IPS DF 19.7 (cell line): ENCODE data around the gene KIF12.
"Not testable (repeated sequence)": the region's sequence is repeated elsewhere in the genome, so short reads cannot be mapped to it uniquely, and the experiment has no call there.

ENCODE experiments used
- DNase-seq: peaks from one replicate; pipeline ENCODE4 v3.0.0-alpha.2; 2013; ENCODE audit warnings: low read depth, low spot score

The KIF12 gene

DNA sequence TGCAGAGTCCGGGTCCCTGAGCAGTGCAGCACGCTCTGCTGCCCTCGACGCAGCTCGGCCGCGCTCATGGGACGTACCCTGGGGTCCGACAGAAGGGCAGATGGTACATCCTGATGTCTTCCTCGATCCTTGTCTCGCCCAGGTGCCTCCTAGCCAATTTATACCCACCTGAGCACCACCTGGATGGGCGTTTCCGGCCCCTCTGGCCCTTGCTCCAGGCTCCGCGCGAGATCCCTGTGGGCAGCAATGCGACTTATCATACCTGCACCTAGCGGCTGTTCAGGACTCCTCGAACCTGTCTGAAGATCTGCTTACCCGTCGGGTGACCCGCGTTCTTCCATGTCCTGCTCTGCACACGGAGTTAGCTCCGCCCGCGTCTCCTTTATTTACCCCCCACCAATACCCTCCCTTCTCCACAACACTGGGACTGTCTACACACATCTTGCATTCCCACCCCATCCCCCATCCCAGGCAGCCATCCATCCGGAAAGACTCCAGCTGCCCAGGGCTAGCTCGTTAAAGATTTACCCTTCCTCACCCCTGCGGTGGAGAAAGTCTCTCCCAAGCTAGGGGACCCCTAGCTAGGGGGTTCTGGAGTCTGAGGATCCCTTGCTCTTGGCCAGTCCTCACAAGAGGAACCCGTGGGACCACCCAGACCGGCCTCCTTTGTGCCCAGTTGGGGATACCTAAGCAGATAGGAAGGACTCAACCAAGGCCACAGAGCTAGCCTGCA is at the start of gene KIF12:
KIF12 (minus strand) TSS at position 357 of the 733 bp plus-strand sequence; CDS start at position 341, 16 bp downstream.
- DNase-seq = no peak

DNA sequence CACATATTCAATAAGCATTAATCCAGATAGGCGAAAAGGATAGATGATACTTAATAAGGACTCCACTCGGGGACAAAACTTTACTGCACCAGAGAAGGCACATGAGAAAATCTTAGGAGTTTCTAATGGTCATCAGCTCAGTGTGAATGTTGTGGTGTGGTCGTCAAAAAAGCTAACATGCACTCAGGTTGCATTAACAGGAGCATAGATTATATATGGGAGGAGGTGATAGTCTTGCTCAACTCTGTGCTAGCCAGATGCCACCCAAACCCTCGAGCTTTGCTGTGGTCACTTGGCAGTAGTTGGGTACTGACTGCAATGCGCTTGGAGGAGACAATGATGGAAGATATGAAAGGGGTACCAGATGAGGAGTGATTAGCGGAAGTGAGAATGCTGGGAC is 47.6 kb upstream of the KIF12 start:
- DNase-seq = no peak

DNA sequence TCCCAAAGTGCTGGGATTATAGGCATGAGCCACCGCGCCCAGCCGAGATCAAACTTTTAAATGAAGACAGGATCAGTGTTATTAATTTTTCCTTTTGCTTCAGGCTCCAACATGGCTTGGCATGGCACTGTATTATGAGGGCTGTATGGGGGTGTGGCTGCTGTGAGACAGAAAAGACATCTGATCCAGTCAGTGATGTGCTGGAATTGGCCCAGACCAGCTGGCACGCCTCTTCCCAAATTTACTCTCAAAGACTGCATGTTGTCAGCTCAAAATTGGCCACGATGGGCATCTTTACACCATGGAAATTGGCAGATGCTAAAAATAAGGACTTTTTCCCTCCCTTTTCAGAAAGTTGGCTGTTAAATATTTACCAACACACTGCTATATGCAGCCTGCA is 44.1 kb upstream of the KIF12 start:
- no peak for DNase-seq

DNA sequence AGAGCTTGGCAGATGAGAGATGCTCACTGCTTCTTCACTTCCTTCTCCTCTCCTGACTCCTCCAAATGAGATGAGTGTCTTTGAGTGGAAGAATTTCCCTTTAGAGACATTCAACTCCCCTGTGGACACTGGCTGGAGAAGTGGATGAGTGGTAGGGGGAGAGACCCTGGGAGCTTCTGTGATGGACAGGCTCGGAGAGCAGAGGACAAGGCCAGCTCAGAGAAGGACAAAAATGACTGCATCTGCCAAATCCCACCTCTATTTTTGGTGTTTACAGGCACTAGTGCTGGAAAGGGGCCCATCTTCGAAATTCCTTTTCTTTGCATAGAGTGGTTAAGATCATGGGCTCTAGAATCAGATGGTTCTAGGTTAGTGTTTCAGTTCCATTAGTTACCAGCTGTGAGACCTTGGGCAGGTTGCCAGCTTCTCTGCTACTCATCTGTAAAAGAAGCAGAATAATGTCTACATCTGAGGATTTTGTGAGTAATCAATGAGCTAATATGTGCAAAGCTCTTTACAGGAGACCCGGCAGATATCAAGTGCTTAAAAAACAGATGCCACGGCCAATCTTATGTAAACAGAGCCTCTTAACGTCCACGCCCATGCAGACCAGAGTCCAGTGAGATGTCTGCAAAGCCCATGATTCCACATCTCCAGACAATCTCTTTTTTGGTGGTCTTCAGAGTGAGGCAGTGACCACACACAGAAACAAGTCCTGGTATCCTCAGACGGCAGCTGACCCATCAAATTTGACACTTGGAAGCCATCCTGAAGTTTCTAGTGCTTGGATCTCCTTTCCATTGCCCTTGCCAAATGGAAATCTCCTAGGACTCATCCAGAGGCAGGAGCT is 42.7 kb upstream of the KIF12 start:
- no peak for DNase-seq

DNA sequence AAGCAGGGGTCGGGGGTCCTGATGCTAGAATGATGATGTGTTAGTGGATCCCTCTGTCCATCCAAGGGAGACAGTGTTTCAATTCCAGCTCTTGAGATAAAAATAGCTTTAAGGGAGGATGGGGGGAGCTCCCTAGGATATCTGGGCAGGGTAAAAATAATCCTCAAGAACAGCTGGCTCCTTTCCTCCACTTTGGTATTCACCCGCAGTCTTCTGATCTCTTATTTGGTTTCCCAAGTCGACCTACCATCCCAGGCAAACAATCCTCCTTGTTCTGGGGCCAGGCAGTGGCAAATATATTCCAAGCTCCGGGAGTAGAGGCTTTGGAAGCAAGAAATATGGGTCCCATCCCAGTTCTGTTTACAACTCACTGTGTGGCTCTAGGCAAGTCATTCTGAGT is 41.8 kb upstream of the KIF12 start:
- no peak for DNase-seq

DNA sequence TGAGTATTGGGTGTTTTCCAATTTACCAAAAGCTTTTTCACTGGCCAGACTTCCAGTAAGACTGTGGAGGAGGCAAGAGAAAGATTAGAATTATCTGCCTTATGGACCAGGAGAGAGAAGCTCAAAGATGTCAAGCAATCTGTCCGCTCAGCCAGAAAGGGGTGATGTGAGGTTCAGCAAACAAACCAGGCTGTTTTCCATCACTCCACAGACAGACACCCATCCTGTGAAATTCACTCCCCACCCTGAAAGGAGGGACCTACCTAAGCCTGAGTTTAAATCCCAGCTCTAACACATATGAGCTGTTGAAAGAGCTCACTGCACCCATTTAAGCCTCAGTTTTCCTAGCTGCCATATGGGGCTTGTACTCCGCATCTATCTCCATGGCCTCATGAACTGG is 41.3 kb upstream of the KIF12 start:
- DNase-seq = no peak

DNA sequence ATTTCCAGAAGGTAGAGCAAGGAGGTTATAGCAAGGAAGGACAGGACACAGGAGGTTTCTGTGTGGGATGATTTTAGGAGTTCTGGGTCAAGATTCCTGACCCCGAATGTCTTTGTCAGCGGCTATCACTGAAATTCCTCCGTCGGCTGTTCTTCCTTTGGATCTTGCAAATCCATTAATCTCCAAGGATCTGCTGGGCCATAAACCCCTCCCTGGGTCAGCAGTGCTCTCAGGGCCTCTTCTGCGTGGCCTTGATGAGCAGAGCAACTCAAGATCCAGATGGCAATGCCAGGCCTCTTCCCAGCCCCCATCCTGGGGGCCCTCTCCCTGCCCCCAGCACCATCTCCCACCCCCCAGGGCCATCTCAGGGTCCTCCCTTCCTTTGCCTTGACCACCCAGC is 40.0 kb upstream of the KIF12 start:
- no peak for DNase-seq

DNA sequence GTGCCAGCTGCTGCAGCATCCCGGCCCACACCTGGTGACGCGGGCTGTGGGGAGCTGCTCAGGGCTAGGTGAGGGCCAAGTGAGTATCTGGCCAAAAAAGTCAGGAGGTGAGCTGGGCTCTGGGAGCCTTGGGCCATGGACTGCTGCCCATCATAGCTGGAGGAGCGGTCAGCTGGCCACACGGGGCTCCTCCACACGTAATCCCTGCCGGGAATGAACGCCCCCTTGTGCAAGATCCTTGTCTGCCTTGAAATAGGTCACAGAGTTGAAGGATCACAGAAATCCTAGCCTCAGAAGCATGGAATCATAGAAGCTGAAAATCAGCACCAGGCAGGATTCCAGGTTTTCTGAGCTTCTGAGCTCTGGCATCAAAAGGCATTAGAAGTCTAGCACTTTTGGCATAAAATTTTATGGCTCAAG is 39.5 kb upstream of the KIF12 start:
- no peak for DNase-seq

DNA sequence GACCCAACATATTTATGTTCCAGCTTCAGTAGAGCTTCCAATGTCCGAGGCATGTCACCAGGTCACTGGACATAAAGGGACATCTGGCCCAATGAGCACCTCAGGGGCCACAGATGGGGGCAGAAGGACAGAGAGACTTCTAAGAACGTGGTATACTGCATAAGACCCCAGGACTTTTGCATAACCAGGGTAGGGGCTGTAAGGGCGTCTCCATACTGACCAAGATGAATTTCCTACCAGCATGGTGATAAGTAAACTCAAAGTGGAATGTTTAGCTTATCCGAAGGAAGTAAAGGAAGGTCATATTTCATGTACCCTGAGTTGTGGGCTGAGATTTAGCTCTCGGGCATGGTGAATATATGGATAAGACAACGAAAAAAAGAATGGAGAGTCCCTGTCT is 38.7 kb upstream of the KIF12 start:
- DNase-seq = no peak

DNA sequence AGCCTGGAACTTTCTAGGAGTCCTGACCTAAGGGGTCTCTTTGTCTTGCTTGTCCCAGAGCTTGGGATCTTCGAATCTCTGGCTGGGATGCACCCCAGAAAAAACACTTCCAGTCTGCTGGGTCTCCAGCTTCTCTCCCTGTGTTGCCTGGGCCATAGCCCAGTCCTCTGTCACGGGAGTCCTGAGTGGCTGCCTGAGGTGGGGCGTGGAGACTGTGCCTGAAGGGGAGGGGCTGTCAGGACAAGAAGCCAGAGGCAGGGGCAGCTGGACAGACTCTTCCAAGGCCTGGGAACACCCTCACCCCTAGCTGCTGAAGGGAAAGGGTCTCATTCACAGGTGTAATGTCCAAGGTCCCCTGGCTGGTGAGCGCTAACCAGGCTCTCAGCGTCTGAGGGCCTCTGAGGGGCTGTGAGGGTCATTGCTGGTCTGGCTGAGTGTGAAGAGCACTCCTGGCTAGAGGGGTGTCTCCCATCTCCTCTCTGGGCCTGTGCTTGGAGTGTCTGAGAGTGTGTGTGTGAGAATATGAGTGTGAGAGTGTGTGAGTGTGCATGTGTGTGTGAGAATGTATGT is 35.8 kb upstream of the KIF12 start:
- no peak for DNase-seq

DNA sequence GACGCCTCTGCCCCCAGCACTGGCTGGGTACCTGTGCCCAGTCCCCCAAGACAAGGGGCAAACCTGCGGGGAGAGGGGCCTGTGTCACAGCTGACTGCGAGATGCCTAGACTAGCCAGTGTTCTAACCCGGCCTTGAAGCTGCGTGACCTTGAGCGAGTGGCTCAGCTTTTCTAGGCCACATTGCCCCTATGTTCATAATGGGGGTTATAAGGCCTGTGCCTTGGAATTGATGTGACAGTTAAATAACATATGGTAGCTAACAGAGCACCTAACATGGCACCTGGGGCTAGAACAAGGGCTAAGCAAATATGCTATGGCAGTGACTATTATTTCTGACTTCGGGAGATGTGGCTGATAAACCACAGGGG is 33.4 kb upstream of the KIF12 start:
- no peak for DNase-seq

DNA sequence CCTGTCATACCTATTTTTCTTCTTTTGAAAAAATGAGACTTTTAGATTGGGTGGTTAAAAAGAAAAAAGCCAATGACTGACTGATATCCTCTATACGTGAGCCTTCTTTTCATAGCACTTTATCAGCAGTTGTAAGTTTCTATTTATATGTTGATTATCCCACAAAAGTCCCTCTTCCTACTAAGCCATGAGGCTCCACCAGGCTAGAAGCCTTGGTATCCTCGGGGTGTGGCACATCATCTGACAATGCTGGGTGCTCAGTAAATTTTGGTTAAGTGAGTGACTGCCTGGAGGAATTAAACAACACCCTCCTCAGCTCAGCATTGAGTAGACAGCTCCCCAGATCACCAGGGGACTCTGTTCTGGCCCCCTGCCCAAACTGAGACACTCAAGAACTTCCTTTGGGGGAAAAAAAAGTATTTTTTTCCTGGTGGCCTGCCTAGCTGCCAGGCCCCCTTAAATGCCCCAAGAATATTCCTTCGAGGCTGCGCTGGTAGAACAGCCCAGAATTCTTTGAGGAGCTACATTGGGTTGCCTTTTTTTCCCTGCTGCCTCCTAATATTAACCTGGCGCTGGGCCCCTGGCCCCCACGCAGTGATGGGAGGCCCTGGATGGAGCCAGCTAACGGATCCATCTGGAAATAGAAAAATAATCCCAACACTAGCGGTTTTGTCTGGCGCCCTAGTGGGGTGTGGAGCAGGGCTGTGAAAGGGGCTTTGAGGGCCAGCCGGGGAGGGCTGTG is 32.9 kb upstream of the KIF12 start:
- no peak for DNase-seq

DNA sequence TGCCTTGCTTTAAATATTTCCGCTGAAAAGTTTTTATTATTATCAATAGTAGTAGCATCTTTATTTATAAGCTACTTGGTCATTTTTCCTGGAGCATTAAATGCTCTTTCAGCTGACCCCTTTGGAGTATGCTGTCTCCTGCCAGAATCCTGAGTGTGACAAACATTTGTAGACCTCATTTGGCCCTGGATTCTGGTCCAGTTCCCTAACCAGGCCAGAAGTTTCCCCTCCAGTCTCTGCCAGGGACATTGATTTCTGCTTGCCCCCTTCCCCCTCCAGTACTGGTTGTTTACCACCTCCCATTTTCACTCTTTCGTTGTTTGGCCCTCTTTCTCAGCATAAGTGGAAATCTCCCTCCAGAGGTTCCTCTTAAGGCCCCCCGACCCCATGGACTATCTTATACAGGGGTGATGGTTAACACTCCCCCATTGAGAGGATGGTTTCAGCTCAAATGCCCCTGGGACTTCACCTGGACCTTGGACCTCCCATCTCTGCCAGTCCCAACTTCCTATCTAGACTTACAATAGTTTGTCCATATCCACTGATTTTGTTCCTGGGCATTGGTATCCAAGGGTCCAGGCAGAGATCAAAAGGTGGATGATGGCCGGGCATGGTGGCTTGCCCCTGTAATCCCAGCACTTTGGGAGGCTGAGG is 31.7 kb upstream of the KIF12 start:
- no peak for DNase-seq

DNA sequence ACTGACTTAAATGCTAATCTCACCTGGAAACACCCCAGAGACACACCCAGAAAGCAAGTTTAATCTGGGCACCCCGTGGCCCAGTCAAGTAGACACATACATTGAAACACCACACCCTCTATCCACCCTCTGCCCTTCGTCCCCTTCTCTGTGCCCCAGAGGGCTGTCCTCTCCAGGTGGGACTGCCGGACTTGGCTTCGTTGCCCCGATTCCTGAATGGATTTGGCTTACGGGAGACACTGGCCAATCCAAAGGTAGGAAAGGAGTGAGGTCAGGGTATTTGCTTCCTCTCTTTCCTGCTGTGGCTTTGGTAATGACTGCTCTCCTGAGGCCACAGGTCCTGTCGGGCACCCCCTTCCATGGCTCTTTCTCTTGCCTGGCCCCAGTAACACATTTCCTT is 31.0 kb upstream of the KIF12 start:
- DNase-seq = no peak

DNA sequence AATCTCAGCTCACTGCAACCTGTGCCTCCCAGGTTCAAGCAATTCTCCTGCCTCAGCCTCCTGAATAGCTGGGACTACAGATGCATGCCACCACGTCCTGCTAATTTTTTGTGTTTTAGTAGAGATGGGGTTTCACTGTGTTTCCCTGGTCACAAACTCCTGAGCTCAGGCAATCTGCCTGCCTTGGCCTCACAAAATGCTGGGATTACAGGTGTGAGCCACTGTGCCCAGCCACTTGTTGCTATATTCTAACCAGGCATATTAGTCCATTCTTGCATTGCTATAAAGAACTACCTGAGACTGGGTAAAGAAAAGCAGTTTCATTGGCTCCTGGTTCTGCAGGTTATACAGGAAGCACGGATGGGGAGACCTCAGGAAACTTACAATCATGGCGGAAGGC is 29.7 kb upstream of the KIF12 start:
- DNase-seq = not testable (repeated sequence)

DNA sequence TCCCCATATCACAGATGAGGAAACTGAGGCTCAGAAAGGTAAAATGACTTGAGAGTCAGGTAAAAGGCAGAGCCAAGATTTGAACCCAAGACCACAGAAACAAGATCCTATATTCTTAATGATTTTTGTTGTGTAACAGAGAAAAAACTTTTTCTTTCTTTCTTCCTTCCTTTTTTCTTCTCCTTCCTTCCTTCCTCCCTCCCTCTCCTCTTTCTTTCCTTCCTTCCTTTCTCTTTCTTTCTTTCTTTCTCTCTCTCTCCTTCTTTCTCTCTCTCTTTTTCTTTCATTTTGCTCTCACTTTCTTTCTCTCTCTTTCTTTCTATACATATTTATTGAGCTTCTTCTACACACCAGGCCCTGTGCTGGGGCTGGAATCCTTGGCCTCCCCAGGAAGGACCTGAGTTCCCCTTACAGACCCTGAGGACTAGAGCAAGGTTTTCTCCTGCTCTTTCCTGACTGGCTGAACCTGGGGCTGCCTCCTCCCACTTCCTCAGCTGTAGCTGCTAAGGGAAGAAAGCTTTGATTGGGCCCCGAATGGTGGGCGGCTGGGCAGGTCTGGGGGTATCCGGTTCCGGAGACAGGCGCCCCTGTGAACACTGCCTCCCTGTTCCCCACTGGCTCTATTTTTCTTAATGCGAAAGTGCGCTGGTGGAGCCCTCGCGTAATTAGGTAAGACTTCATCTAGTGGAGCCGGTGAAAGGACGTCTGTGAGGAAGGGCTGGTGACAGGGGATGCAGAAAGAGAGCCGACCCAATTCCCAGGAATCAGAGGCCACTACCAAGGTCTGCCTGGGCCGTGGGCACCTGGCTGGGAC is 27.4 kb upstream of the KIF12 start:
- no peak for DNase-seq

DNA sequence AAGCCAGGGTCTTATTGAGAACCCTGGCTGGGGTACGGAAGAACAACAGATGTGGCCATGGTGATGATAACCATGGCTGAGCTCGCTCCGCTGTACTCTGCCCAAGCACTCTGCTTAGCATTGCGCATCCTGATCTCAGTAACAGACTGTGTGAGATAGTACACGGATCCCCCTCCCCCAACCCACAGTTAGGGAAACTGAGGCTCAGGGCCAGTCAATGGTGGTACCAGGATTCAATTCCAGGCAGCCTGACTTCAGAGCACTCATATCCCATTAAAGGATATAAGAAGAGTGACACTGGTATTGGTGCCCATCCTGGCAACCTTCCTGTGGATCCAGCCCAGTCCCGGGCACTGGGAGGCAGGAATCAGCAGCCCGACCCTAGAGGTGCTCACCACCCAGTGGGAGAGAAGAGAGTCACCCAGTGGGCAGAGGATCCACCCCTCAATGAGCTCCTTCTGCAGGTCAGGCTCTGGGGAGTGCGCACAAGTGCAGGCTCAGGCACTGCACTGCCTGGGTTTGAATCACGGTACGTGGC is 26.5 kb upstream of the KIF12 start:
- DNase-seq = no peak

DNA sequence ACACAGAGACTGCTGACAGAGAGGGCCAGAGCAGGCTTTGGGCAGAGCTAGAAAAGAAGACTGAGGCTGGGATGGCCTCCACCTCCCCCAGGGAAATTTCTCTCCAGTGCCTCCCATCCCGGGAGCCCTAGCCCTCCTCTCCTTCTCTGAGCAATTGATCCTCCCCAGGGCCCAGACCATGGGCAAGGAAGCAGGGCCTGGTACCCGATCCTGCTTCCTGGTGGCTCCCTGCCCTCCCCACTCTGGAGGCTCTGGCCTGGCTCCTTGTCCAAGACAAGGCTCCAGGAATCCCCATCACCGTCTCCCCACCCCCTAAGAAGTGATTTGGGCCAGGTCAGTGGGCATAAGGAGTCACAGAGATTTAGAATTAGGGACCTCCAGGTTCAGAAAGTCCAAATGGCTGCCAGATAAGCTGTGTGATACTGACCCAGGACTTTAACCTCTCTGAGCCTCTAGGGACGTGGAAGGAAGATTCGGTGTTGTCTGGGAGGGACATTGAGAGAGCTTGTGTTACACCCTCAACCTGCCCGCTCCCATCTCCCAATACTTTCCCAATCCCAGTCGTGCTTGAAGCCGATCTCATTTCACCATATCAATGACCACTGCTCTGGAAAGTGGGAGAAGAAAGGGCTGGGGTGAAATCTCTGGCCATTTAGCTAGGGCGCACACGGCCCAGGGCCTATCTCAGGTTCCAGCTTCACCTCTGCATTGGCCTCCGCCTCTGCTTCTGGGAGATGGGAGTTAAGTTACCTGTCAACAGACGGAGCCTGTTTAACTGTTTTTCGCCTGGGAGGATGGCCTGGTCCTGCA is 25.8 kb upstream of the KIF12 start:
- DNase-seq = no peak

DNA sequence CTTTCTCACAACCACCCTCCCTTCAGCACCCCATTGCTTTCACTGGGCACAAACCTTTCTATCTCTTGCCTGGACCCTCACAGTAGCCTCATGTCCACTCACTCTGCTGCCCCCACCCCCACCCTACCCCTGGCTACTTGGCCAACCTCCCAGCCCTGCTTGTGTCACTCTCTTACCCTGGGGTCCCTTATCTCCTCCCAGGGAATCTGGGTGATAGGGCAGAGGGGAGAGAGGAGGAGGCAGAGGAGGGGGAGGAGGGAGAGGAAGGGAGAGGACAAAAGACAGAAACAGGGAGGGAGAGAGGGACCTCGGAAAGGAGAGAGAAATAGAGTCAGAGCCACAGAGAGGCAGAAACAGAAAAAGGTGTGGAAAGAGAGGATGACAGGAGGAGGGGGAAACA is 25.0 kb upstream of the KIF12 start:
- no peak for DNase-seq
